Body of pancreas (tissue), 4 donors: ENCODE data around the gene LRG1. TPM values are rescaled to one million over a fixed set of nuclear protein-coding genes. Genes with fewer than 3 reads are reported as not detected.

ENCODE experiments used
- ATAC-seq: fragments of 150-250 bp; one replicate; pipeline ENCODE4 v1.9.1; 2016
- DNase-seq, 4 donors: peaks; one replicate each; pipeline ENCODE4 v3.0.0-alpha.2; 2019
- H3K27ac ChIP-seq, 4 donors: fragments of 200-600 bp; sonication (generic); 1 replicate in 3 of 4; 2 replicates in 1 of 4; pipeline versions ENCODE4 v1.5.1 to v1.6.1; 2016 to 2019; ENCODE audit warnings: mild to moderate bottlenecking in 1 of 4, mixed read lengths in 1 of 4, moderate library complexity in 1 of 4
- H3K27me3 ChIP-seq, 2 donors: fragments of 200-600 bp; sonication (generic); one replicate each; pipeline ENCODE4 v1.6.0; 2016; ENCODE audit warnings: mild to moderate bottlenecking in 1 of 2
- H3K36me3 ChIP-seq, 2 donors: fragments of 200-600 bp; sonication (generic); replicated peaks in 1 of 2; 2 replicates each; pipeline ENCODE4 v1.5.1; 2016; ENCODE audit warnings: low read depth in 2 of 2; ENCODE audit not compliant: insufficient read depth in 1 of 2
- H3K4me1 ChIP-seq: fragments of 200-600 bp; sonication (generic); one replicate; pipeline ENCODE4 v1.6.0; 2016
- H3K4me3 ChIP-seq, 2 donors: fragments of 200-600 bp; sonication (generic); 1 replicate in 1 of 2; 2 replicates in 1 of 2; pipeline ENCODE4 v1.5.1; 2016 to 2019
- H3K9me3 ChIP-seq, 3 donors: fragments of 200-600 bp; sonication (generic); 1 replicate in 2 of 3; 2 replicates in 1 of 3; pipeline ENCODE4 v1.5.1; 2016
- POLR2A ChIP-seq, 3 donors: fragments of 450-650 bp; IDR thresholded peaks; one replicate each; pipeline ENCODE4 v1.6.1; 2016; ENCODE audit warnings: antibody characterized with exemption in 3 of 3, mild to moderate bottlenecking in 2 of 3
- WGBS, 2 donors: methylation state at CpG; one replicate each; pipeline ENCODE4 v1.1.5; 2017; 5-methylcytosine and 5-hydroxymethylcytosine counted together
- intact Hi-C: fragments of 100-400 bp; cut with DNase I; formaldehyde crosslinking; loops from one replicate; pipeline ENCODE4 v1.15.1; 2023
- total RNA-seq, 2 donors: library from RNA; depleted of rRNA; stranded (reverse); fragments of >200 nt; gene quantifications; one replicate each; pipeline ENCODE4 v1.1.0, GENCODE V29; 2016
- TF ChIP-seq, protein P1 (sequence below), 7 experiments: fragments of 450-650 bp in 4 of 7; fragments of 200-600 bp in 3 of 7; sonication (generic) in 3 of 7; IDR thresholded peaks; one replicate each; pipeline ENCODE4 v1.5.1; 2016 to 2019; ENCODE audit warnings: antibody characterized with exemption in 7 of 7

The LRG1 gene
- total RNA-seq, 2 donors from 2014 or later: 8.8 to 21.1 TPM

GRCh38 chr19:4586245-4586644 is 46.4 kb upstream of the LRG1 start:
- DNase-seq (no peak), ATAC-seq (no peak)
- TF ChIP-seq POLR2A (IDR thresholded peaks at IDR 0.05): no peak
- TF ChIP-seq, protein P1, sequence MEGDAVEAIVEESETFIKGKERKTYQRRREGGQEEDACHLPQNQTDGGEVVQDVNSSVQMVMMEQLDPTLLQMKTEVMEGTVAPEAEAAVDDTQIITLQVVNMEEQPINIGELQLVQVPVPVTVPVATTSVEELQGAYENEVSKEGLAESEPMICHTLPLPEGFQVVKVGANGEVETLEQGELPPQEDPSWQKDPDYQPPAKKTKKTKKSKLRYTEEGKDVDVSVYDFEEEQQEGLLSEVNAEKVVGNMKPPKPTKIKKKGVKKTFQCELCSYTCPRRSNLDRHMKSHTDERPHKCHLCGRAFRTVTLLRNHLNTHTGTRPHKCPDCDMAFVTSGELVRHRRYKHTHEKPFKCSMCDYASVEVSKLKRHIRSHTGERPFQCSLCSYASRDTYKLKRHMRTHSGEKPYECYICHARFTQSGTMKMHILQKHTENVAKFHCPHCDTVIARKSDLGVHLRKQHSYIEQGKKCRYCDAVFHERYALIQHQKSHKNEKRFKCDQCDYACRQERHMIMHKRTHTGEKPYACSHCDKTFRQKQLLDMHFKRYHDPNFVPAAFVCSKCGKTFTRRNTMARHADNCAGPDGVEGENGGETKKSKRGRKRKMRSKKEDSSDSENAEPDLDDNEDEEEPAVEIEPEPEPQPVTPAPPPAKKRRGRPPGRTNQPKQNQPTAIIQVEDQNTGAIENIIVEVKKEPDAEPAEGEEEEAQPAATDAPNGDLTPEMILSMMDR (IDR thresholded peaks at IDR 0.05): no peak
- Histone ChIP-seq H3K4me1 (peaks cover 12% of the 10 kb centered on the region), H3K27ac (no peak overlapping the region), H3K9me3 (no peaks in the 10 kb centered on the region), H3K36me3 (no peaks in the 10 kb centered on the region), H3K27me3 (peaks cover 0 to 16% of the 10 kb centered on the region in 2 donors), H3K4me3 (no peak overlapping the region)
- intact Hi-C loops: no loop called here
- 29 to 42% methylated on average over 6 of the region's 6 CpGs for WGBS, 2 donors

- Histone ChIP-seq H3K4me1 (peaks cover 16% of the 10 kb centered on the region), H3K4me3 (no peak overlapping the region), H3K36me3 (no peaks in the 10 kb centered on the region), H3K27ac (no peak overlapping the region), H3K27me3 (peaks cover 0 to 16% of the 10 kb centered on the region in 2 donors), H3K9me3 (no peaks in the 10 kb centered on the region)
- intact Hi-C loops: no loop called here
- no peak for ATAC-seq
- TF ChIP-seq, protein P1 (IDR thresholded peaks at IDR 0.05): no peak
- TF ChIP-seq POLR2A (IDR thresholded peaks at IDR 0.05): no peak
- 70 to 86% methylated on average over 1 of the region's 1 CpG for WGBS, 2 donors
- no peak for DNase-seq
These were observed 45.7 kb upstream of the LRG1 start for GRCh38 chr19:4585556-4585955.

DNA sequence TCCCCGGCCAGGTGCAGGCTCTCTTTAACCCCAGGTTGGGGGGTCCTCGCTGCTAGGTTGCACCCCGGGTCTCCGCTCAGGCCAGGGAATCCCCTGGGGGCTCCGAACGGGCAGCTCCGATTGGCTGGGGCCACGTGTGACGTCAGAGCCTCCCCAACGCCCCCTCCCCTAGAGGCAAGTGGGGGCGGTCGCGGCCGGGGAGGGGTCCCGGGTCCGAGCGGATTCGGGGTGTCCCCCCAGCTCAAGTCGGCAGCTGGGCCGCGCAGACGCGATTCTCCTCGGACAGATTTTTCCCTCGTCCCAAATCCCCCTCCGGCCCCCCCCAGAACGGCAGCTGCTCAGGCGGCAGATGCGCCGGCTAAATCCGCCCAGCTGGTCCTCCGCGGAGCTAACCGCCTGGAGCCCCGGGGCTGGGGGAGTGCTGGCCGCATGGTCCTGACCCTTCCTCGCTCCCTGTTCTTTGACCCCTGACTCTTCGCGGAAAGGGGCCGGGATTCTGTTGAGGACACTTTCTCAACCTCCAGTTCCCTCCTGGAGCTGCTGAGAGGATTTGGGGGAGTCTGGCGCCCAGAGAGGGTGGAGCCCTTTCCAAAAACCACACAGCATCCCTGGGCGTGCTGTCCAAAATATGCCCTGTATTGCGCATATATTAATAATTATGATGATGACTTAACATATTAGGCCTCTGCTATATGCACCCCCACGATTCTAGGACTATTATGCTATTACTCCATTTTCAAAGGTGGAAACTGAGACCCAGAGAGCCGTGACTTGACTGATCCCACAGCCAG is 45.0 kb upstream of the LRG1 start:
- WGBS, 2 donors: 15 to 21% methylated on average over 19 to 32 of the region's 45 CpGs
- DNase-seq (no peak), ATAC-seq (peak; percentile 9)
- Histone ChIP-seq H3K4me1 (peaks cover 16% of the 10 kb centered on the region), H3K27me3 (peaks cover 0 to 20% of the 10 kb centered on the region in 2 donors), H3K36me3 (no peaks in the 10 kb centered on the region), H3K4me3 (no peak overlapping the region), H3K9me3 (no peaks in the 10 kb centered on the region), H3K27ac (no peak overlapping the region)
- TF ChIP-seq, protein P1 (IDR thresholded peaks at IDR 0.05): no peak
- no peak for TF ChIP-seq POLR2A (IDR thresholded peaks at IDR 0.05)
- intact Hi-C loops: no loop called here

GRCh38 chr19:4583961-4584669 is 44.3 kb upstream of the LRG1 start:
- Histone ChIP-seq H3K27ac (no peak overlapping the region), H3K4me3 (no peak overlapping the region), H3K36me3 (no peaks in the 10 kb centered on the region), H3K27me3 (peaks cover 0 to 20% of the 10 kb centered on the region in 2 donors), H3K9me3 (no peaks in the 10 kb centered on the region), H3K4me1 (peaks cover 16% of the 10 kb centered on the region)
- intact Hi-C loops: no loop called here
- WGBS, 2 donors: 0 to 2% methylated on average over 1 to 37 of the region's 49 CpGs
- ATAC-seq (peak; percentile 40), DNase-seq (peak in 2 of 4 donors; percentile 26 to 28)
- TF ChIP-seq POLR2A (IDR thresholded peaks at IDR 0.05): no peak
- TF ChIP-seq, protein P1 (IDR thresholded peaks at IDR 0.05): no peak
